GM19328 (cell line): ENCODE results near the gene MAPK9.
"Not testable (repeated sequence)": the region's sequence is repeated elsewhere in the genome, so short reads cannot be mapped to it uniquely, and the experiment has no call there.

Experiments
- ATAC-seq: cut with Tn5 transposase; IDR thresholded peaks from one replicate; pipeline ENCODE4 v1.9.1; 2021; ENCODE audit warnings: mild to moderate bottlenecking, moderate library complexity; ENCODE audit not compliant: unreplicated experiment

The MAPK9 gene

GRCh38 chr5:180241600-180241999 is 50.3 kb downstream of the MAPK9 start:
- no peak for ATAC-seq

DNA sequence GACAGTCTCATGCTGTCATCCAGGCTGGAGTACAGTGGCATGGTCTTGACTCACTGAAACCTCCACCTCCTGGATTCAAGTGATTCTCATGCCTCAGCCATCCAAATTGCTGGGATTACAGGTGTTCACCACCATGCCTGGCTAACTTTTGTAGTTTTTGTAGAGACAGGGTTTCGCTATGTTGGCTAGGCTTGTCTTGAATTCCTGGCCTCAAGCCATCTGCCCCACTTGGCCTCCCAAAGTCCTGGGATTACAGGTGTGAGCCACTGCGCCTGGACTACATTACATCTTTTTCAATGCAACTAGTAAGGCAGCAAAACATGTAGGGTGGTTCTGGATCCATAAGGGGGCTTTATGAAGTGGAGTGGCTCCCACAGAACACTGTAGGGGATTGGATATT is 53.3 kb downstream of the MAPK9 start:
- no peak for ATAC-seq

DNA sequence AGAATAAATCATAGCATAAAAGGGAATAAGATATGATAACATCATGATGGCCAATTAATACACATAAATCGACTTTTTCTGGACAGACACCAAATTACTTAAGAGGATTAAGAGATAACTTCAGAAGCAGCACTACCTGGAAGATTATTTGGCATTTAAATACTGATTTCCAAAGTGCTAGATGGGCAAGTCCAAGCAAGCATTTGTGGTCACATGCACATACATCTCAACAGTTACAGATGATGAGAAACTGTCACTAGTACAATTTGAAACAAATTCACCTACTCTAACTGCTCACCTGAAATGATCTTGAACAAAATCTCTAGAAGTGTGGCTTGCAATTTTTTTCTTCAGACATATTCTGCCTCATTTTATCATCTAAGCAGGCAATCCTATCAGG is 56.0 kb downstream of the MAPK9 start:
- no peak for ATAC-seq

DNA sequence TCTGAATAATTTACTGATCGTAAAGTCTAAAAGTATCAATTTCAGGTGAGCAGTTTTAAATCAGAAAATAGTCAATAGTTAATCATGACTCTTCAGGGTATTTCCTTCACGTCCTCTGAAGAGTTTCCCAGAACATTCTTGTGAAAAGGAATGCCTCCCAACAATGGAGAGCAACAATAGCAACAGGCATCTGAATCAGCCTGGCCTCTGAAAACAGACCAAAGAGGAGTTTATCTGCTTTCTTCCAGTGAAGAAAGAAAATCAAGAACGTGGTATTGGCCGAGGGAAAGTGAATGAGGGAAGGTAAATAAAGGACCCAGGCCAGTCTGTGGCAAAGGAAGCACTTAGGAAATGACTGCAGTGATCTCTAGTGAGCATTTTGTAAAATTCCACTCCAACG is 56.8 kb downstream of the MAPK9 start:
- no peak for ATAC-seq

- no peak for ATAC-seq
Measured at GRCh38 chr5:180234271-180234670, 57.6 kb downstream of the MAPK9 start.

DNA sequence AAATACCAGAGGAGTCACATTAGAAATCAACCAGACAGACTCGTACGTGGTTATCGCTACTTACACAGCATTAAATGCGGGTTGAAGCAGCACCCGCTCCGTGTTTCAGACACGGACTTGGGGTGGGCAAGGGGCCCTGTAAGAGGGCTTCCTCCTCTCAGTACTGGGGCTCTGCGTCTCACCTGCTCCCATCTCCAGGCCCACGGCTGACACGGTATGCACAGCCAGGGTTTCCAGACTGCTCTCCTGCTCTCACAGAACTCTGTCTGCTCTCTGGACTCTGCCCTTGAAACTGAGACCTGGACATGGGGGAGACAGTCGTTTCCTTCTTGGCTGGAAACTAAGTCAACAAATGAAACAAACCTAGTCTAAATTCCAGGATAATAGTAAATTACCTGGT is 58.2 kb downstream of the MAPK9 start:
- no peak for ATAC-seq

DNA sequence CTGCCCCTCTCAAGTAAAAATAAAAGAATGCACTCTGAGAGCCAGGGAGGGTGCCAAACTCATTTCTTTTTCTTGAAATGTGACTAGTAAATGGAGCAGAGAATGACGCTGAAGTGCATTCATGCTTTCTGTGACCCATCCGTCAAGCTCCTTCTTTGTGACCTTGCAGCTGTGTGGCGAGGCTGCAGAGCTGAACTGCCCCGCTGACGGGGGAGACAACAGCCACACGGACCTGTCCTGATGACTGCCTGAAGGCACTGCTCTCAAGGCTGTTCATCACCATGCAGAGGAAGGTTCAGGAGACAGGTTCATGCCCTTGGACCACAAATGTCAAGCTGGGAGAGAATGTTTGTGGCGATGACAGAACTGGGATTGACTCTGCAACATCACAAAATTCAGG is 61.9 kb downstream of the MAPK9 start:
- ATAC-seq = no peak

GRCh38 chr5:180222056-180222455 is 69.8 kb downstream of the MAPK9 start:
- ATAC-seq = no peak

GRCh38 chr5:180217797-180218196 is 74.1 kb downstream of the MAPK9 start:
- ATAC-seq = no peak

DNA sequence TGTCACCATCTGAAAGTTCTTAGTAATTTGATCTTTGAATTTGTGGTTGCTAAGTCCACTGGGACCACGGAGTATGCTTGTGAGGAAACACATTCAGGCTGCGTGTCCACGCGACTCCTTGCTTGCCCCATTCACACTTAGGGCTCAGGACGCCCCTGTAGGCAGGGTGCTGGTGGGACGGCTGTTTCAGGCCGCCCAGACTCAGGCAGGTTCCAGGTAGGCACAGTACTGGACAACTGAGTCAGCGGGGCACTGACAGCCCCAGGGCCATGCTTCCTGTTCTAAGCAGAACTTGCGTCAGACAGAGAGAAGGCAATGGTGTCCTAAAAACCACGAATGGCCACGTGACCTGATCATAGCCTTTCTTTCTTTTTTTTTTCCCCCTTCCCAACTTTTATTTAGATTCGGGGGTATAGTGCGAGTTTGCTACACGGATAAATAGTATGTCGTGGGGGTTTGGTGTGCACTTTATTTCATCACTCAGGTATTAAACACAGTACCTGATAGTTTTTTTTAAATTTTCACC is 75.2 kb downstream of the MAPK9 start:
- no peak for ATAC-seq

GRCh38 chr5:180215783-180216630 is 75.9 kb downstream of the MAPK9 start:
- no peak for ATAC-seq

DNA sequence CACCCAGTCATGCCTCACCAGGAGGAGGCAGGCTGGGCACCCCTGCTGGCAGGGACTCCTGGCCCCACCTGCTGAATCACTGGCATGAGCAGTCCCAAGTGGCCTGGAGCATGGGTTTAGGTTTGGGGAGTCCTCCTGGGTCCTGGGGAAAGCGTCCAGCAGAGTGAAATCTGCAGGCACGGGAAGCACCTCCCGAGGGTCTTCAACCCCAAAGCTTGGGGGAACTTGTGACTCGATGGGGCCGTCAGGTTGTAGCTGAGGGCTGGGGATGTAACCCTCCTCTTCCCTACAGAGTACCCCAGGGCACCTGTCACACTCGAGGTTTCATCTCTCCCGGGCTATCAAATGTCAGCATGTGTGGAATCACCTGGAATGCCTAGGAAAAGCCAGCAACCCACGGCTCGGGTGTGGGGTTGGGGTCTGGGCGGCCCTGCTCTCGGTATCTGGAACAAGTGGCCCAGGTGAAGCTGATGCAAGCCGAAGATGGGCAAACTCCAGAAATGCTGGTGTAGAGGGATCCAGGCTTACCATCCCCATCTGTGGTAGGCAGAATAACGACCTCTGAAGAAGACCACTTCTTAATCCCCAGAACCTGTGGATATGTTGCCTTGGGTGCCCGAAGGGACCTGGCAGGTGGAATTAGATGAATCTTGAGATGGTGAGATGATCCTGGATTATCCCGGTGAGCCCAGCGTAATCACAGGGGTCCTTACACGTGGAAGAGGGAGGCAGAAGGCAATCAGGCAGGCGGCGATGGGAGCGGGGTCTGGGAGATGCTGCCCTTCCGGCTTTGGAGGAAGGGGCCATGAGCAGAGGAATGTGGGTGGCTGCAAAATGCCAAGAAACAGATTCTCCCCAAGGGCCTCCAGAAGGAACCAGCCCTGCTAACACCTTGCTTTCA is 76.8 kb downstream of the MAPK9 start:
- ATAC-seq = no peak

- ATAC-seq = no peak
Measured at GRCh38 chr5:180213657-180214207, 78.2 kb downstream of the MAPK9 start.

- no peak for ATAC-seq
Measured at GRCh38 chr5:180213256-180213600, 78.7 kb downstream of the MAPK9 start.

DNA sequence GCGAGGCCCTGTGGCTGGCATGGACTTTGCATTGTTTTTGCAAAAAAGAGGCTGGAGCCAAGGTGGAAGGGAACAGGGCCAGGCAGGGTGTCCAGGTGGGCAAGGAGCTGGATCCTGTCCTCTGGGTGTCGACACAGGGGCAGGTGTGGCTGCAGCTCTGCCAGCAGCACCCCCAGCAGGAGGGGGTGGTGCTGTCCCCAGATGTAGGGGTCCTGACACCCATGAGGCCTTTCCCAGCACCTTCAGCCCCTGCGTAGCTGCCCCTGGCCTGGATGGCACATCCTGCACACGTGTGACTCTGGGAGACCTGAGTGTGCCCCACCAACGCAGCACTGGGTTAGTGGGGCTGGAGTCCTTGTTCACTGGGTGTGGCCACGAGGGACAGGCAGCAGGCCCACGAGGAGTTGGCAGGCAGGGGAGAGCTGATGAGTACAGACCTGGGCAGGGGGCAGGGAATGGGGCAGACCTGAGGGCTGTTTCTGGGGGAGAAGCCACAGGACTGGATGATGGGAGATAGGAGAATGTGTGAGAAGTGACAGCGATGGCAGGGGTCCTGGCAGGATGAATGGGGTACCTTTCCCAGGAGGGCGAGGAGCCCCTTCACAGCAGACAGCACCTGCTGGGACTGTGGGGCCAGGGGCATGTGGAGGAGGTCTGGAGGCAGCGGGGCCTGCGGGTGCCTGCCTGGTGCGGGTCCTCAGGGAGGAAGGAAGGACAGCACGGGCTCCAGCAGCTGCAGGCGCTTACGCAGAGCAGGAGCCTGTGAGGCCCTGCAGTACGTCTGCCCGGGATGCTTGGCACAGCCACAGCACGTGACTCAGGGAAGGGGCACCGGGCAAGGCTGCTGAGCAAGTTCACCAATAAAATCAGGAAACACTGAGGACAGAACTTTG is 79.3 kb downstream of the MAPK9 start:
- no peak for ATAC-seq

DNA sequence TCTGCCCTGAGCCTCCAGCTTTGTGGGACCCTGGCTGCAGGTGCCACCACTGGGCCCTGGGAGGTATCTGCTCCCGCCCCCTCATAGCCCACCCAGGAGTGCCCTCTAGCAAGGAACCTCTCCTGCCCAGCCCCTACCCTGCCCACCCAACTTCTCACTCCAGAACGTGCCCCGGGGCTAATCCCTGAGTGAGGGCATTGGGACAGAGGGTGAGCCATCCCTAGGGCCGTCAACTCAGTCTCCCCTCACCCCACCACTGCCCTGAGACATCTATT is 80.2 kb downstream of the MAPK9 start:
- ATAC-seq = no peak

DNA sequence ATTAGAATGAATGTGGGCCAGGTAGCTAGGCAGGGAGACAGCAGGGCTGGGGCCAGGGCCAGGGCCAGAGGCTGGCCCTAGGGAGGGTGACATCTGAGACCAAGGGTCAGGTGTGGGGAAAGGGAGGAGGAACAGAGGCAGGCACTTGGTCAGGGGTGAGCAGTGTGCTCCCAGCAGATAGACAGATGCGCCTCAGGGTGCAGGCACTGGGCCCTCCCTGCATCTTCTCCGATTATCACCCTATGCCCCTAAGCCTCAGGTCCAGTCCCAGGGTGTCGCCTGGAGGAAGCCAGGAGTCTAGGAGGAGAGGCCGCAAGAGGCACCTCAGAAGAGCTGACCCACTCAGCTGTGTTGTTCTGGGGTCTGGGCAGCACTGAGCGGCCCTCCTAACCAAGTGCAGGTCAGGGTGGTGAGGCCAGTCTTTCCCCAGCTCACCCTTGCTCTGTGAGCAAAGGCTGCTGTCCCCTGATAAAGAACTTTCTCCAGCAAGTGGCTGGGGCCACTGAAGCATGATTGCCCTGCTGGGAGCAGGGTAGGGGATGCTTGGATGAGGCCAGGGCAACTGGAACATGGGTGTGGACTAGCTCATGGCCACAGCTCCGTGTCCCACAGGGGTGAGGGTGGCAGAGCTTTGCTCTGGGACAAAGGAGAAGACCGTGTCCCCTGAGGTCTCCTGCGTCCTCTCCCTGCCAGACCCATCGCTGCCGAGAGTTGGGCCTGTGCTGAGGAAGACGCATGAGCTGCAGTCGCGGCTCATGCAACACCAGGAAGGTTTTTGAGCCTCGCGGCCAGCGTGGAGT is 80.7 kb downstream of the MAPK9 start:
- no peak for ATAC-seq

GRCh38 chr5:180210077-180210476 is 81.8 kb downstream of the MAPK9 start:
- not testable (repeated sequence) for ATAC-seq

GRCh38 chr5:180209137-180209581 is 82.7 kb downstream of the MAPK9 start, which contains the start of gene RASGEF1C:
Gene RASGEF1C (minus strand): TSS chr5:180209211. CDS start chr5:180138052, 71,159 bp downstream.
- ATAC-seq = peak; percentile 70
